Spleen (tissue), 7 donors: ENCODE data around the gene SEC22A.

Experiments
- POLR2A ChIP-seq, 3 donors: fragments of 450-650 bp; IDR thresholded peaks; one replicate each; pipeline ENCODE4 v1.5.1; 2017; ENCODE audit warnings: antibody characterized with exemption in 3 of 3, mild to moderate bottlenecking in 1 of 3
- POLR2AphosphoS5 ChIP-seq, 3 donors: sonication (generic); formaldehyde crosslinking; IDR thresholded peaks; one replicate each; pipeline ENCODE4 v1.5.1; 2017; ENCODE audit warnings: antibody characterized with exemption in 3 of 3
- TF ChIP-seq, protein P1 (sequence below), 11 experiments: fragments of 200-600 bp in 7 of 11; fragments of 450-650 bp in 4 of 11; sonication (generic) in 4 of 11; IDR thresholded peaks in 8 of 11; conservative IDR thresholded peaks in 3 of 11; 1 replicate in 7 of 11; 2 replicates in 4 of 11; pipeline versions ENCODE4 v1.4.0 to v1.8.0; 2016 to 2021; ENCODE audit warnings: antibody characterized with exemption in 11 of 11, inconsistent platforms in 4 of 11, mild to moderate bottlenecking in 1 of 11
- donor health status: DM: no; HTN: no; CAD: no; lungs with moderate emphysema.
- donor health status: DM: no; HTN: no; CAD: no.
- donor health status: DM: no; HTN: no; CAD: no.

- TF ChIP-seq, protein P1, sequence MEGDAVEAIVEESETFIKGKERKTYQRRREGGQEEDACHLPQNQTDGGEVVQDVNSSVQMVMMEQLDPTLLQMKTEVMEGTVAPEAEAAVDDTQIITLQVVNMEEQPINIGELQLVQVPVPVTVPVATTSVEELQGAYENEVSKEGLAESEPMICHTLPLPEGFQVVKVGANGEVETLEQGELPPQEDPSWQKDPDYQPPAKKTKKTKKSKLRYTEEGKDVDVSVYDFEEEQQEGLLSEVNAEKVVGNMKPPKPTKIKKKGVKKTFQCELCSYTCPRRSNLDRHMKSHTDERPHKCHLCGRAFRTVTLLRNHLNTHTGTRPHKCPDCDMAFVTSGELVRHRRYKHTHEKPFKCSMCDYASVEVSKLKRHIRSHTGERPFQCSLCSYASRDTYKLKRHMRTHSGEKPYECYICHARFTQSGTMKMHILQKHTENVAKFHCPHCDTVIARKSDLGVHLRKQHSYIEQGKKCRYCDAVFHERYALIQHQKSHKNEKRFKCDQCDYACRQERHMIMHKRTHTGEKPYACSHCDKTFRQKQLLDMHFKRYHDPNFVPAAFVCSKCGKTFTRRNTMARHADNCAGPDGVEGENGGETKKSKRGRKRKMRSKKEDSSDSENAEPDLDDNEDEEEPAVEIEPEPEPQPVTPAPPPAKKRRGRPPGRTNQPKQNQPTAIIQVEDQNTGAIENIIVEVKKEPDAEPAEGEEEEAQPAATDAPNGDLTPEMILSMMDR (IDR thresholded peaks at IDR 0.05 in 8 of 11, conservative IDR thresholded peaks at IDR 0.05 in 3 of 11) = no peak
- no peak for TF ChIP-seq POLR2AphosphoS5 (IDR thresholded peaks at IDR 0.05)
- no peak for TF ChIP-seq POLR2A (IDR thresholded peaks at IDR 0.05)
Observed at GRCh38 chr3:123165163-123165562, 36.6 kb upstream of the SEC22A start.
